Measurements from ENCODE around the gene HES1. TPM values are rescaled to one million over a fixed set of nuclear protein-coding genes. Genes with fewer than 3 reads are reported as not detected.

The HES1 gene
- total RNA-seq, 6 experiments from 2014 or later, result 12.9 to 40.3 (median 23.4) TPM

GRCh38 chr3:194187233-194187944 lies 51.4 kb downstream of the HES1 start:
- TF ChIP-seq, protein P1, sequence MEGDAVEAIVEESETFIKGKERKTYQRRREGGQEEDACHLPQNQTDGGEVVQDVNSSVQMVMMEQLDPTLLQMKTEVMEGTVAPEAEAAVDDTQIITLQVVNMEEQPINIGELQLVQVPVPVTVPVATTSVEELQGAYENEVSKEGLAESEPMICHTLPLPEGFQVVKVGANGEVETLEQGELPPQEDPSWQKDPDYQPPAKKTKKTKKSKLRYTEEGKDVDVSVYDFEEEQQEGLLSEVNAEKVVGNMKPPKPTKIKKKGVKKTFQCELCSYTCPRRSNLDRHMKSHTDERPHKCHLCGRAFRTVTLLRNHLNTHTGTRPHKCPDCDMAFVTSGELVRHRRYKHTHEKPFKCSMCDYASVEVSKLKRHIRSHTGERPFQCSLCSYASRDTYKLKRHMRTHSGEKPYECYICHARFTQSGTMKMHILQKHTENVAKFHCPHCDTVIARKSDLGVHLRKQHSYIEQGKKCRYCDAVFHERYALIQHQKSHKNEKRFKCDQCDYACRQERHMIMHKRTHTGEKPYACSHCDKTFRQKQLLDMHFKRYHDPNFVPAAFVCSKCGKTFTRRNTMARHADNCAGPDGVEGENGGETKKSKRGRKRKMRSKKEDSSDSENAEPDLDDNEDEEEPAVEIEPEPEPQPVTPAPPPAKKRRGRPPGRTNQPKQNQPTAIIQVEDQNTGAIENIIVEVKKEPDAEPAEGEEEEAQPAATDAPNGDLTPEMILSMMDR (IDR thresholded peaks at IDR 0.05), result no peak
- no peak for TF ChIP-seq POLR2A (IDR thresholded peaks at IDR 0.05)
- WGBS (ENCODE audit: insufficient coverage, low coverage, low lambda C conversion rate, missing lambda C conversion rate), result 74% methylated on average over 4 of the region's 7 CpGs
- H3K27me3 ChIP-seq, result no peaks in the 10 kb centered on the region
- H3K9me3 ChIP-seq, result no peaks in the 10 kb centered on the region
- DNase-seq (no peak), ATAC-seq (no peak)
- no peak overlapping the region for H3K4me3 ChIP-seq
- H3K27ac ChIP-seq, result no peak overlapping the region
- peaks cover 0 to 18% (median 0%) of the 10 kb centered on the region in 4 donors for H3K4me1 ChIP-seq
- H3K36me3 ChIP-seq, result no peaks in the 10 kb centered on the region
- intact Hi-C loops (cut with DNase I), result no loop called here

Small RNA genes within 50 kb of the gene (small RNA-seq; reads per million reads assigned to genes)
- 0 reads per million in 2 experiments for gene RN7SL215P

Other genes with a start within 250 kb of the HES1 start
- gene CPN2, start 215.2 kb downstream of the HES1 start, total RNA-seq, result 100 to 1,000 TPM; 173 to 307 (median 202) TPM
- gene LRRC15, start 233.6 kb downstream of the HES1 start, total RNA-seq, result under 1 TPM in 5 of 6 experiments, not detected in 1; 0.07 to 0.37 (median 0.09) TPM

Measured in right lobe of liver (tissue), 6 donors.